Measurements from ENCODE around the gene FAM180B.
"Not testable (repeated sequence)": the region's sequence is repeated elsewhere in the genome, so short reads cannot be mapped to it uniquely, and the experiment has no call there.

The FAM180B gene

DNA sequence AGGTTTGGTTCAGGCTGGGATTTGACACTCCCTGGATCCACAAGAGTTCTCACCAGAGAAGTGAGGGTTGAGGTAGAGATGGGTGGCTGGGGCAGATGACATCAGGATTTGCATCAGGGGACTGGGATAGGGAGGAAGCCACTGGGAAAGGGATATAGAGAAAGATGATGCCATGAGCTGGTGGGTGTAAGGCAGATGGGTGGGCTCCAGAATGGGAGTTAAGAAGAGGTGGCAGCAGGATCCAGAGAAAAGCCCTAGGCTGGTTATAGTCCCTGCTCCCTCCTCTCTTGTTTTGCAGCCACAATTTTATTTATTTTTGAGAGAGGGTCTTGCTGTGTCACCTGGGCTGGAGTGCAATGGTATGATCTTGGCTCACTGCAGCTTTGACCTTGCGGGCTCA, 9.5 kb downstream of the FAM180B start:
- no peak for DNase-seq

- no peak for DNase-seq
These were observed 13.4 kb downstream of the FAM180B start for GRCh38 chr11:47599902-47600301.

- DNase-seq = no peak
These were observed 16.8 kb downstream of the FAM180B start for GRCh38 chr11:47603295-47603694.

- DNase-seq = no peak
These were observed 19.4 kb downstream of the FAM180B start for GRCh38 chr11:47605921-47606320.

DNA sequence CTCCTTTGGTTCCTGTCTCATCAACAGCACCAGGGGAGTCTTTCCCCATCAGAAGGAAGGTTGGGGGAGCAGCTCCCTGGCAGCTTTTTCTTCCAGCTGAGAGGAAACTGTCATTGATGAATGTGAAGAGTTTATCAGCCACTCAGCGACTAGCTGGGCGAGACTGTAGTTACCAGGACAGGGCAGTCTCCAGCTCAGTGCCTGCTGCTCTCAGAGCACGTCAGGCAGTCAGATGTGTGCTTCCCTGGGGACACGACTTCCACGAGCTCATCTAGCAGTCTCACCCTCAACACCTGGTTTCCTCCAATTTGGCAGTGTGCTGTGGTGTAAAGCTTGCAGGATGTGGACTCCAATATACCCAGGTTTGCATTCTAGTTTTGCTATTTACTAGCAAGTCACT, 20.3 kb downstream of the FAM180B start:
- DNase-seq = no peak

GRCh38 chr11:47607380-47607779, 20.9 kb downstream of the FAM180B start:
- DNase-seq = no peak

DNA sequence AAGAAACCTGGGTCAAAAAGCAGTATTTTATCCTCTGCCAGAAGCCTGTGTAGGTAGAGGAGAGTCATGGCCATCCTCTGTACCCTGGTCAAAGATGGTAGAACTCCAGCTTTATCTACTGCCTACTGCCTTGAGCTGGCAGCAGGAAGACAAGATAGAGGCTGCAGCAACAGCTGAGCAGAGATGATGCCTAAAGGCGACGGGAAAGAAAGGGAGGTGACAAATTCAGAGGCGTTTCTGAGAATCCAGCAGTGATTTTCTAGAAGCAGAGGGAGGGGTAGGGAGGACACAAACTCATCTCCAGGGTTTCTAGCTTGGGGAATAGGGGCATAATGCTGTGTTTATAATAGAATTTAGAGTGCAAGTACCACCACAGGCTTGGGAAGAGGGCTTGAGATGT, 23.2 kb downstream of the FAM180B start:
- no peak for DNase-seq

- no peak for DNase-seq
These were observed 24.9 kb downstream of the FAM180B start for GRCh38 chr11:47611348-47611794.

DNA sequence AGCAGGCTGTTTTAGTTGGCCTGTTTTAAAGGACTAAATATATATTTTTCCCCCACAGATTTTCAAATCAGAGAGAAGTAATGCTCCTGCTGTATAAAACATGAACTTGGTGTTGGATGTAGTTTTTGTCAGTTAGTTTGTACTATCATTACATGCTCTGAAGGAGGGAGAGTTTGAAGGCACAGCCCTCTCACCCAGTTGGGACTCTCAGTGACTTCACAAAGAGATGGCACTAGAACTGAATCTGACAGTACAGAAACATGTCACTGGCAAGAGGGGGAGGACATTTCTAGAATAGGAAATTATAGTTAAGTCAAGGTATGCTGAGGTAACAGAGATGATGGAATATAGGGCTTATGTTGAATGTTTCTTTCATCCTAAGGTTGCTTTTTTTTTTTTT, 28.8 kb downstream of the FAM180B start:
- DNase-seq = no peak

GRCh38 chr11:47616726-47617416, 30.4 kb downstream of the FAM180B start:
- DNase-seq = no peak

- DNase-seq = no peak
These were observed 30.9 kb downstream of the FAM180B start for GRCh38 chr11:47617417-47617809.

DNA sequence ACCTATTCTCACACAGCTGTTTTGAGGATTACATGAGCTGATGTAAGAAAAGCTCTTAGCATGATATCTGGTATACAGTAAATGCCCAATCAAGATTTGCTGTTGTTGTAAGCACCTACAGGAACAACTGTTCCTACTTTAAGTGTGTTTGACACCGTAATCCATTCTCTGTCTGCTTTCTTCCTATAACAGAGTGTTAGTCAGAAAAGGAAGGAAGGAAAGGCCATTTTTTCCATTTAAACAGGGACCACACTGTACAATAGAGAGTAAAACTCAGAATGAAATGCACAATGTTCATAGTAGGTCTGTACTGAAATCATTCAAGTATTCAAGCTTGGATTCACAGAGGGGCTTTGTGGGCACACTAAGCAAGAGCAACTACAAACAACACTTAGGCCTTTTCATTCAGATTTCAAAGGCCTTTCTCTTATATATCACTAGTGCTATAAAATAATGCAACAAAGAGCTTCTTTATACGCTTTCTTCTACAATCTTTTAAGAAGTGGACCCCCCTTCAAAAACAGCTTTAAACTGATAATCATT, 34.4 kb downstream of the FAM180B start:
- DNase-seq = no peak

- DNase-seq = no peak
These were observed 39.8 kb downstream of the FAM180B start for GRCh38 chr11:47626234-47626633.

DNA sequence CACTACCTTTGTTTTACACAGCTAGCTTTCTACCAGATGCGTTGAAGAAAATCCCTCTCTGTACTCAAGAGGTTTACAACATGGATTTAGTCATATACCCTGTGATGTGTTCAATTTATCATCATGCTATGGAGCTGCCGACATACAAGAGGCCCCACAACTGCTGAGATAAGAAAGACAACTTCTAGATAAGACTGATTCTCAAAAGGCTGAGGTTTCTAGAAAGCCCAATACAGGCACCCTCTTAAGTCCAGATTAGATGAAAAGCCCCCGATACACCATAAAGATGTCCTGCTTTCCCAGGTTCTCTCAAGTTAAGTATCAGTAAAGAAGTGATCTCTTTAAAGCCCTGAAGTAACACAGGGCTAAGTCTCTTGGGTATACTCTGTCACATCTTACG, 41.5 kb downstream of the FAM180B start:
- no peak for DNase-seq

- DNase-seq = no peak
These were observed 45.0 kb downstream of the FAM180B start for GRCh38 chr11:47631473-47631872.

DNA sequence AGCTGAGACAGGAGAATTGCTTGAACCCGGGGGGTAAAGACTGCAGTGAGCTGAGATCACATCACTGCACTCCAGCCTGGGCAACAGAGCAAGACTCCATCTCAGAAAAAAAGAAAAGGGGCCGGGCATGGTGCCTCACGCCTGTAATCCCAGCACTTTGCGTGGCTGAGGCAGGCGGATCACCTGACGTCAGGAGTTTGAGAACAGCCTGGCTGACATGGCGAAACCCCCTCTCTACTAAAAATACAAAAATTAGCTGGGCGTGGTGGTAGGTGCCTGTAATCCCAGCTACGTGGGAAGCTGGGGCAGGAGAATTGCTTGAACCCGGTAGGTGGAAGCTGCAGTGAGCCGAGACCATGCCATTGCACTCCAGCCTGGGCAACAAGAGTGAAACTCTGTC, 49.9 kb downstream of the FAM180B start:
- not testable (repeated sequence) for DNase-seq

Data from activated CD4-positive, alpha-beta T cell treated with anti-CD3 and anti-CD28 coated beads for 4 hours (primary cell).